Skin of body (tissue), 2 donors: ENCODE measurements around the gene SLC32A1. TPM values are rescaled to one million over a fixed set of nuclear protein-coding genes. Genes with fewer than 3 reads are reported as not detected.

Source experiments
- DNase-seq: peaks from one replicate; lab custom pipeline; 2025; lab: John Stamatoyannopoulos, UW
- total RNA-seq: library from RNA; depleted of rRNA; stranded (reverse); fragments of >200 nt; gene quantifications from one replicate; pipeline ENCODE4 v1.2.3, GENCODE V29; 2014

The SLC32A1 gene
- total RNA-seq: not detected

DNA sequence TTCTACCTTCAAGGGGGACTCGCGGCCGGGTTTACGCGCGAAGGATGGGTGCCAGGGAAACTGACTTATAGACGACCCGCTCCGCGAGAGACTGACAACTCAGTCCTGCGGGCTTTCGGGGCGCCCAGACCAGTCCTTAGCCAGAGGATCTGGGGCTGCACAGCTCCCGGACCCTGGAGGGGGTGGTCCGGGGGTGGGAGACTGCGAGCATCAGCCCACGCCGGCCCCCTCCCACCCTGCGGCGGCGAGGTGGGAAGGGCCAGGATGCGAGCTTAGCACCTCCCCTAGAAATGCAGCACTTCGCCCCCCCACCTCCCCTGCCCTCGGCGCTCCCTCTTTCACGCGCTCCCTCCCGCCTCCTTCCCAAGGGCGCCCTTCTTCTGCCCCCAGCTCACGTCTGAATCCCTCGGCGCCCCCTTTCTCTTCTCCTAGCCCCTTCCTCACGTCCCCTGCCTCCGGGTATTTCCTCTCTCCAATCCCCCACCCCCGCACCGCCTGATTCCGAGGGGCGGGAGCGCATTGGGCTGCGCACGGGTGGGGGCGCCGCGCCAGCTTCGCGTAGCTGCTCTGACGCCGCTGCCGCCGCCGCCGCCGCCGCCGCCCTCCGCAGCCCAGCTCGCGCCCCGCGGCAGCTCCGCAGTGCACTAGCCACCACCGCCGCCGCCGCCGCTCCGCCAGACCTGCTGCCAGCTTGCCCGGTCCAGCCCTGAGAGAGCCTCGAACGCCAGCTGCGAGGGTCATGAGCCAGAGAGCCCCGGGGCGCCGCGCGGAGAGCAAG lies at the start of gene SLC32A1:
Gene SLC32A1 (plus strand): TSS at position 639 of the 778 bp plus-strand sequence. CDS start 239 bp downstream, outside the sequence.
- DNase-seq: no peak

- DNase-seq: no peak
Observed at GRCh38 chr20:38674765-38675133, 49.5 kb upstream of the SLC32A1 start.

- DNase-seq: no peak
Observed at GRCh38 chr20:38676576-38676975, 47.7 kb upstream of the SLC32A1 start.

DNA sequence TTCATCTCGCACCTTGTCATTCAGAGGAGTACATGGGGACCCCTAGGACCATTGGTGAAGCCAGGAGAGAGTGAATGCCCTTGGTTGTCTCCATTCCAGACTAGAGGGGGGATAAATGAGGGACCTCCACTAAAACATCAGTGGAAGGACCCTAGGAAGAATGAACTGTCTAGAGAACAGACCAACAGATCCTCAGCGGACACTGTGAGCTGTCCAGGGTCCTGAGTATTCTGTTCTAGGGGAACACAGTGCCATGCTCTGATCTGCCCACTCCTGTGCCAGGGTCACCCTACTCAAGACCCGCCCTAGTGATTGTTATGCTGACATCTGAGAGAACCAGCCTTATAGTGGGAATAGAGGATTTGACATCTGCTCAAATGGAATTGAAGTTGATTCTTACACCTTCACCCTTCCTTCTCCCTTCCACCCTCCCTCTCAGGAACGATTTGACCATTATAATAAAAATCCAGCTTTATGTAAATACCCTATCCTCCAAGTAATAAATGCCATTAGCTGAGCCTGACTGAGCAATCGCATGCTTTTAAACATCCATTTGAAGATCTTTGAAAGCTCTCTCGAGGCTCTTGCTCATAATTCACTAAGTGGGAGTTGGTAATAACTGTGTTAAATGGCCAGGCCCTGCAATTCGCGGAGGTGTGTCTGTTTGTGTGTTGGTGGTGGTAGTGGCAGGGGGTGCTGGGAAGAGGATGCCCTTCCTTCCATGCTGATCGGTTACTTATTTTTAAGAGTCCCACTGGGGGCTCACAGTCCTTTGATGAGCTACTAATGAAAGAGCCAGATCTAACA lies 43.6 kb upstream of the SLC32A1 start:
- DNase-seq: no peak

DNA sequence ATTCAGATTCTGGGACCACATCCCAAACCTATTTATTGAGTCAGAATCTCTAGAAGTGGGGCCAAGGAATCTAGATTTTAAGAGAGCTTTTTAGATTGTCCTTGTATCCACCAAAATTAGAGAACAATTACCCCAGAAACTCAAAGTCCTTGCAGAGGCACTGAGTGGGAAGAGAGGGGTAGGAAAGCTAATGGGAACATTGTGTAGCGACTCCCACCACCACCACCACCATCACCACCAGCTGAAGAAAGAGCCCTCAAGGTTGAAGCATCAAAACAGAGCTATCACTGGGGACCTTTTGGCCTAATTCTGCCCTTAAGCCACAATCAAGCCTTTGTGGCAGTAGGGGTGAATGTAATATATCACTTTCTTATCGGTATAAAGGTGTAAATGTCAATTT lies 39.0 kb upstream of the SLC32A1 start:
- DNase-seq: no peak

DNA sequence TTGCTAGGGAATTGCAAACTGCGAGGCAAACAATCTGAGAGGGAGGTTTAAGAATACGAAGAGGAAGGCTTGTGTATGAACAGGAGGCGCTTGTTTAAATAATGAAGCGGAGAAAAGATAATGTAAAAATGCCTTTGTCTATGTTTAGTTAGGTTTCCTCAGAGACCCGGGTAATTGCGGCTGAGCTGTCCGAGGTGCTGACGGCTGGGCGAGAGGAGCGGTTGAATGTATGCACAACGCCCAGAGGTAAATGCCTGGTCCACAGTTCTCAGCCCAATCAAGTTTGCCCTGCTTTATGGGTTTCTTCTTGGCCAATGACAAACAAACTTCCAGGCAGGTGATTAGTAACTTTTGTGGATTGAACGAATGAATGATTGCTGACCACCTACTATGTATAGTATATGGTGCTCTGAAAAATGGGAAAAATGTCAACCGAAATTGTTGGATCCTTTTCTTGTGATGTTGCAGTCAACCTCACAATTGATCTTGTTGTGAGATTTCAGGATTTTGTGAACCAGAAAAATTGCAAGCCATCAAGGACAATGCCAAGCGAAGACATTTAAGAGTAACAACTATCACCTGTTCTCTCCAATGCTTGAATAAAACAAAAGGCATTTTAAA lies 38.3 kb upstream of the SLC32A1 start:
- no peak for DNase-seq

- no peak for DNase-seq
Observed at GRCh38 chr20:38692436-38693411, 31.6 kb upstream of the SLC32A1 start.

DNA sequence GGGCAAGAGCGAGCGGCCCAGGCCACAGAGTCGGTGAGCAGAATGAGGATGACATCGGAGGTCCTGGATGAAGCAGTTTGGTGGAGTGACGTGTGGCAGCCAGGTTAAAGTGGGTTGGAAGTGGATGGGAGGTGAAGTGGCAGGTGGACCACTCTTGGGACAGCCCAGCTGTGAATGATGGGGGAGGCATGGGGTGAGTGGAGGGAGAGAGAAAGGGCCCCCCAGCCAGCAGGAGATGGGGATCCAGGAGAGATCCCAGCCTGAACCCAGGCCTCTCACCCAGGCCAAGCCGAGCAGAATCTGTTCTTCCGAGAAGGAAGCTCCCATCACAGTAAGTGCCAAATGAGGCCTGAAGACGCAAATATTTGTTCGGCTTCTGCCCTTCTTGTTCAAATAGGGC lies 27.0 kb upstream of the SLC32A1 start:
- no peak for DNase-seq

DNA sequence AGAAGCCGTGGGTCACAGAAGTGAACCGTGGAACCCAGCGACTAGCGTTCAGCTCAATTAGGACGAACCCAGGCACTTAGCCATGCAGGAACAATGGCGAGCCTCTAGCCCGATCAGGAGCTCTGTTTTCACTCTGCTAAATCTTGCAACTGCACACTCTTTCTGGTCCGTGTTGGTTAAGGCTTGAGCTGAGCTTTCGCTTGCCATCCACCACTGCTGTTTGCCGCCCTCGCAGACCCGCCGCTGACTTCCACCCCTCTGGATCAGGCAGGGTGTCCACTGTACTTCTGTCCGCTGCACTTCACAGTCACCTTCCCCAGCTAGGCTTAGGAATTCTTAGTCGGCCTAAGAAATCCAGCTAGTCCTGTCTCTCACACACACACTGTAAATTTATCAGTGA lies 25.7 kb upstream of the SLC32A1 start:
- no peak for DNase-seq

DNA sequence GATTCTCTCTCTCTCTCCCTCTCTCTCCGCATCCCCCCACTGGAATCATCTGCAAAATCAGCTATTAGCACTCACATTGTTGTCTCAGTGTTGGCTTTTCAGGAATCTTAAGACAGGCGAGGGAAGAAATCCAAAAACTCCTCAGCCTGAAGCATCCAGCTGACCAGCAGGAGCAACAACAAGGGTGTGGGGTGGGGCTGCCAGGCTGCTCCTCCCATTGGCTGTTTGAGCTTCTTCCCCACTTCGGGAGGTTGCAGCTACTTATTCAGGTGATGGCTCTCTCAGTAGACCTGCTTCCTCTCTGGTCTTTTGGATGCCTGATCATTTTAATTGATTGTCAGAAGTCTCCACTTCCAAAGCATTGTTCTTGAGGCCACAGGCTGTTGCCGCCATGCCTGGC lies 24.1 kb upstream of the SLC32A1 start:
- DNase-seq: no peak

DNA sequence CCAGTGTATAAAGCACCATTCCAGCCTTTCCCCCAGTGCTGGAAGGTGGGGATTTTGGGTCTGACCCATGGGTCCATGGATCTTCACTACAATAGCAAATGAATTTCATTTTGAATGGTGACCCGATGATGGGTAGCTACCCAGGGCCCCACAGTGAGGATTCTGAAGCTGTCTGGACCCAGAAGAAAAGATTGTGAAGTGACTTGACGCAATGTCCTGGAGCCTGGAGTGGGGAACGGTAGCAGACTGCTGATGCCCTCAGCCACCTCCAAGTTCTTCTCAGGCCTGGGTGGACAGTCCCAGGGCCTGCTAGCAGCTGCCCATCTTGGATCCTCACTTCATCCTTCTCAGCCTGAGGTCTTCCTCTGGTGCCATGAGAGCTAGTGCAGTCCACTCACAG lies 23.4 kb upstream of the SLC32A1 start:
- no peak for DNase-seq

GRCh38 chr20:38703526-38703925 lies 20.8 kb upstream of the SLC32A1 start:
- DNase-seq: no peak

DNA sequence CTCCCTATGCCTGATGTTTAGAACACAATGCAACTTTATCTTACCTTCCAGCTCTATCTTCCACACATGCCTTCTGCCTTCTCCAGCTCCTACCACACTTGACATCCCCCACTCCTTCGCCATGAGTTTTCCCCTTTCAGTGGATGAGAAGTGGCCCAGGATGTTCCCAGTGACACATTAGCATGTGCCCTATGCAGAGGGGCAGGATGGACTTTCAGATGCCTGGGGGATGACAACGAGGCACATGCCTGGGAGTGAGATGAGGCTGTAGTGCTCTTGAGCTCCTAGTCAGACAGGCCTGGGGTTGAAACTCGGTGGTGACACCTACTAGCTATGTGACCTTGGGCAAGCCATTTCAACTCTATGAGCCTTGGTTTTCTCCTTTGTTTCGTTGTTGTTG lies 20.1 kb upstream of the SLC32A1 start:
- no peak for DNase-seq

GRCh38 chr20:38706509-38706908 lies 17.8 kb upstream of the SLC32A1 start:
- no peak for DNase-seq

GRCh38 chr20:38714308-38714707 lies 10.0 kb upstream of the SLC32A1 start:
- DNase-seq: no peak

- DNase-seq: no peak
Observed at GRCh38 chr20:38715646-38716045, 8.6 kb upstream of the SLC32A1 start.

DNA sequence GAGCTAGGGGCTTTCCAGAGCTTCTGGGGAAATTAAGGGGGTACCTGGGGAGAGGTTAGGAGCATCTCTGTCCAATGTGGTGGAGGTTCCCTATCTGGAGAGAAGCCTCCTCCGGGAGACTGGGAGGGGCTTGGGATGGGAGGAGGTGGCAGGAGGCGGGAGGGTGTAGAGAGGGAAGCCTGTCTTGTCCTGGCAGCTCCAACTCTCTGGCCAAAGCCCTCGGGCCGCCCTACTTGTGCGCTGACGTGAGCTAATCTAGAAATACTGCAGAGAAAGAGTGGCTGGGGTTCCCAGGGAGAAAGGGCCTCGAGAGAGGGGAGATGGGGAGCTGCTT lies 1.6 kb upstream of the SLC32A1 start:
- DNase-seq: no peak

- no peak for DNase-seq
Observed at GRCh38 chr20:38723017-38723847, 1.1 kb upstream of the SLC32A1 start.

DNA sequence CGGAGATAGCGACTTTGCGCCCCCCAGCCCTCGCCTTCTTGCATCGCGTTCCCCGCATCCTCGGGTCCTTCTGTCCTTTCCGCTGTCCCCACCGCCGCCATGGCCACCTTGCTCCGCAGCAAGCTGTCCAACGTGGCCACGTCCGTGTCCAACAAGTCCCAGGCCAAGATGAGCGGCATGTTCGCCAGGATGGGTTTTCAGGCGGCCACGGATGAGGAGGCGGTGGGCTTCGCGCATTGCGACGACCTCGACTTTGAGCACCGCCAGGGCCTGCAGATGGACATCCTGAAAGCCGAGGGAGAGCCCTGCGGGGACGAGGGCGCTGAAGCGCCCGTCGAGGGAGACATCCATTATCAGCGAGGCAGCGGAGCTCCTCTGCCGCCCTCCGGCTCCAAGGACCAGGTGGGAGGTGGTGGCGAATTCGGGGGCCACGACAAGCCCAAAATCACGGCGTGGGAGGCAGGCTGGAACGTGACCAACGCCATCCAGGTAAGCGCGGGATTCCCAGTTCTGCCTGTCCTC lies 401 bp downstream of the SLC32A1 start:
- DNase-seq: no peak
